Keratinocyte (primary cell): ENCODE data around the gene INSC. TPM values are rescaled to one million over a fixed set of nuclear protein-coding genes. Genes with fewer than 3 reads are reported as not detected.

Experiments
- DNase-seq: peaks from one replicate; pipeline ENCODE4 v3.0.0-alpha.2; 2011; ENCODE audit warnings: low read depth, missing footprints, low spot score
- FAIRE-seq: peaks from 2 replicates; lab custom pipeline; 2011; peaks lifted over from hg19 to GRCh38; lab: Jason Lieb, UNC
- H2AFZ ChIP-seq: 2 replicates; pipeline ENCODE4 v1.6.0; 2012; ENCODE audit warnings: low read length, control low read depth, inconsistent platforms; ENCODE audit not compliant: control insufficient read depth
- H3K27ac ChIP-seq: 2 replicates; pipeline ENCODE4 v1.5.1; 2011; ENCODE audit warnings: low read length; ENCODE audit not compliant: control insufficient read depth, insufficient read depth
- H3K27me3 ChIP-seq: 3 replicates; pipeline ENCODE4 v1.6.0; 2011; ENCODE audit warnings: low read length; ENCODE audit not compliant: control insufficient read depth, insufficient read depth; ENCODE audit errors: extremely low read depth
- H3K36me3 ChIP-seq, 2 experiments: 2 replicates in 1 of 2; 3 replicates in 1 of 2; pipeline ENCODE4 v1.5.1; 2011; ENCODE audit warnings: low read length in 2 of 2, mild to moderate bottlenecking in 1 of 2; ENCODE audit not compliant: control insufficient read depth in 2 of 2, insufficient read depth in 2 of 2; ENCODE audit errors: extremely low read depth in 1 of 2
- H3K4me1 ChIP-seq: 3 replicates; pipeline ENCODE4 v1.5.1; 2011; ENCODE audit warnings: low read length; ENCODE audit not compliant: control insufficient read depth, insufficient read depth; ENCODE audit errors: extremely low read depth
- H3K4me2 ChIP-seq: 3 replicates; pipeline ENCODE4 v1.6.0; 2011; ENCODE audit warnings: low read depth, low read length; ENCODE audit not compliant: control insufficient read depth, insufficient read depth; ENCODE audit errors: extremely low read depth
- H3K4me3 ChIP-seq, 3 experiments: fragments of 200-600 bp in 1 of 3; sonication (generic) in 1 of 3; 2 replicates in 2 of 3; 3 replicates in 1 of 3; pipeline ENCODE4 v1.5.1; 2011 to 2016; ENCODE audit warnings: low read length in 3 of 3, mild to moderate bottlenecking in 3 of 3, control low read depth in 2 of 3, inconsistent platforms in 1 of 3, low read depth in 1 of 3, mixed read lengths in 1 of 3, mixed run types in 1 of 3, moderate library complexity in 1 of 3; ENCODE audit not compliant: control insufficient read depth in 2 of 3, insufficient read depth in 2 of 3; ENCODE audit errors: extremely low read depth in 1 of 3
- H3K79me2 ChIP-seq: 2 replicates; pipeline ENCODE4 v1.6.0; 2012; ENCODE audit warnings: low read length; ENCODE audit not compliant: control insufficient read depth, insufficient read depth
- H3K9ac ChIP-seq: 3 replicates; pipeline ENCODE4 v1.6.0; 2011; ENCODE audit warnings: low read length; ENCODE audit not compliant: control insufficient read depth, insufficient read depth; ENCODE audit errors: extremely low read depth
- H3K9me1 ChIP-seq: 3 replicates; pipeline ENCODE4 v1.6.0; 2011; ENCODE audit warnings: low read length; ENCODE audit not compliant: control insufficient read depth, insufficient read depth; ENCODE audit errors: extremely low read depth
- H3K9me3 ChIP-seq: 2 replicates; pipeline ENCODE4 v1.5.1; 2012; ENCODE audit warnings: low read depth, low read length; ENCODE audit not compliant: control insufficient read depth
- H4K20me1 ChIP-seq: 3 replicates; pipeline ENCODE4 v1.6.0; 2011; ENCODE audit warnings: low read length; ENCODE audit not compliant: control insufficient read depth, insufficient read depth; ENCODE audit errors: extremely low read depth
- CTCF ChIP-seq, 3 experiments: IDR thresholded peaks in 1 of 3; conservative IDR thresholded peaks in 1 of 3; optimal IDR thresholded peaks in 1 of 3; 2 replicates in 2 of 3; 3 replicates in 1 of 3; pipeline versions ENCODE3 to v1.5.1; 2011; ENCODE audit warnings: low read length in 3 of 3, mild to moderate bottlenecking in 3 of 3, moderate library complexity in 2 of 3, control low read depth in 1 of 3, inconsistent platforms in 1 of 3; ENCODE audit not compliant: insufficient read depth in 2 of 3; ENCODE audit errors: extremely low read depth in 1 of 3
- EZH2 ChIP-seq: IDR thresholded peaks from one replicate; pipeline ENCODE4 v1.6.1; 2012; ENCODE audit warnings: inconsistent platforms, mild to moderate bottlenecking, low read length, moderate library complexity
- dilution Hi-C: fragments of 300-500 bp; cut with MboI; formaldehyde crosslinking; loops from one replicate; pipeline ENCODE4 v1.7.0; 2020; ENCODE audit warnings: low sequenced_read_pairs; ENCODE audit not compliant: extremely low pct_ligation_motif_present
- polyA plus RNA-seq, 5 experiments: library from polyadenylated mRNA; depleted of rRNA in 3 of 5; stranded (reverse) in 3 of 5; stranded (forward) in 1 of 5; unstranded in 1 of 5; fragments of >200 nt; gene quantifications; 1 replicate in 1 of 5; 2 replicates in 3 of 5; 3 replicates in 1 of 5; pipeline versions ENCODE4 v1.2.1 to v1.2.3, GENCODE V29; 2011 to 2012; ENCODE audit warnings: missing spikeins in 2 of 5, low read depth in 1 of 5, low replicate concordance in 1 of 5

The INSC gene
- polyA plus RNA-seq, 1 donor (not counting 4 experiments of a cell fraction or from before 2014, with no cell fraction given), result 0.13 TPM

GRCh38 chr11:15163136-15163535 lies 48.4 kb downstream of the INSC start:
- Histone ChIP-seq H3K9ac (no peak overlapping the region), H3K27ac (no peak overlapping the region), H3K9me1 (no peaks in the 10 kb centered on the region), H3K36me3 (no peaks in the 10 kb centered on the region), H3K4me2 (no peak overlapping the region), H3K4me1 (peaks cover 7% of the 10 kb centered on the region), H2AFZ (no peak overlapping the region), H3K4me3 (no peak overlapping the region), H4K20me1 (no peaks in the 10 kb centered on the region), H3K27me3 (no peaks in the 10 kb centered on the region), H3K79me2 (no peaks in the 10 kb centered on the region), H3K9me3 (no peaks in the 10 kb centered on the region)
- no peak for TF ChIP-seq CTCF (optimal IDR thresholded peaks at IDR 0.05 in 1 of 3, IDR thresholded peaks at IDR 0.05 in 1 of 3, conservative IDR thresholded peaks at IDR 0.05 in 1 of 3; ENCODE audit: extremely low read depth in 1 of 3, insufficient read depth in 2 of 3, low read length in 3 of 3)
- no peak for TF ChIP-seq EZH2
- FAIRE-seq, result no peak
- dilution Hi-C loops, result no loop called here
- no peak for DNase-seq

- Histone ChIP-seq H3K36me3 (no peaks in the 10 kb centered on the region), H3K79me2 (no peaks in the 10 kb centered on the region), H3K4me3 (no peak overlapping the region), H3K27me3 (no peaks in the 10 kb centered on the region), H3K9ac (no peak overlapping the region), H3K4me2 (no peak overlapping the region), H2AFZ (no peak overlapping the region), H3K27ac (no peak overlapping the region), H3K9me3 (no peaks in the 10 kb centered on the region), H4K20me1 (no peaks in the 10 kb centered on the region), H3K4me1 (no peaks in the 10 kb centered on the region), H3K9me1 (no peaks in the 10 kb centered on the region)
- dilution Hi-C loops, result no loop called here
- TF ChIP-seq CTCF (optimal IDR thresholded peaks at IDR 0.05 in 1 of 3, IDR thresholded peaks at IDR 0.05 in 1 of 3, conservative IDR thresholded peaks at IDR 0.05 in 1 of 3; ENCODE audit: extremely low read depth in 1 of 3, insufficient read depth in 2 of 3, low read length in 3 of 3) (no peak), EZH2 (no peak)
- FAIRE-seq (no peak), DNase-seq (no peak)
Observed at GRCh38 chr11:15166204-15166603, 51.5 kb downstream of the INSC start.
